Measurements from ENCODE around the gene SMCO4.

SMCO4 gene

DNA sequence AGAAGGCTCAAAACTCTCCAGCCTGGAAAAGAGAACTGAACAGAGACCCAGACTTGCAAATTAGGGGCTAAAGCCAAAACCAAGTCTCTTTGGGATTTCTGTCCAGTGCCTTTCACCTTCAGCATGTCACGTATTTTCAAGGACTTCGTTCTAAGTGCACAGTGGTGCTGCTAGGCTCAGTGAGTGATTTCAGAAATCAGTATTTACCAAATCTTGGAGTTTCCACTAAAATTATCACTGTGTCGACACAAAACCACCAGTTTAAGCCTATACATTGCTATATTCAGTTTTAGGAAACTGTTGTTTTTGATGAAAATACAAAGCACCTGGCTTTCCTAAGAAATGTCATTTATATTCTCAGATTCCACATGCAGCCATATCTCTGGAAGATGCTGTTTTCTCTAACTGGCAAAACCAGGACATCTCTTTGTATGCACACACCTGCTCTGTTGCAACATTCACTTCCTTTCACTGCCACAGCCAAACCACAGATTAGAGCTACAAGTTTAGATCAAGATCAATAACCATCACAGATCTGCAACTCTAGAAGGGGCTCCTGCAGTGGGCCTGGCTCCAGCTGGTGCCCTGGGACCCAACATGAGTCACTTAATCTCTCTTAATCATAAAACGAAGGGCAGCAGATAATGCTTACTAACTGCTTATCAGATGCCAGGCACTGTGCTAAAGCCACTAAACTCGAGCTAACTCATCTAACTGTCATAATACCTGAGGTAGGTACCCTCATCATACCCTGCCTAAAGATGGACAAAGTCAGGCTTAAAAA, 22.3 kb downstream of the SMCO4 start:
- TF ChIP-seq, protein P1, sequence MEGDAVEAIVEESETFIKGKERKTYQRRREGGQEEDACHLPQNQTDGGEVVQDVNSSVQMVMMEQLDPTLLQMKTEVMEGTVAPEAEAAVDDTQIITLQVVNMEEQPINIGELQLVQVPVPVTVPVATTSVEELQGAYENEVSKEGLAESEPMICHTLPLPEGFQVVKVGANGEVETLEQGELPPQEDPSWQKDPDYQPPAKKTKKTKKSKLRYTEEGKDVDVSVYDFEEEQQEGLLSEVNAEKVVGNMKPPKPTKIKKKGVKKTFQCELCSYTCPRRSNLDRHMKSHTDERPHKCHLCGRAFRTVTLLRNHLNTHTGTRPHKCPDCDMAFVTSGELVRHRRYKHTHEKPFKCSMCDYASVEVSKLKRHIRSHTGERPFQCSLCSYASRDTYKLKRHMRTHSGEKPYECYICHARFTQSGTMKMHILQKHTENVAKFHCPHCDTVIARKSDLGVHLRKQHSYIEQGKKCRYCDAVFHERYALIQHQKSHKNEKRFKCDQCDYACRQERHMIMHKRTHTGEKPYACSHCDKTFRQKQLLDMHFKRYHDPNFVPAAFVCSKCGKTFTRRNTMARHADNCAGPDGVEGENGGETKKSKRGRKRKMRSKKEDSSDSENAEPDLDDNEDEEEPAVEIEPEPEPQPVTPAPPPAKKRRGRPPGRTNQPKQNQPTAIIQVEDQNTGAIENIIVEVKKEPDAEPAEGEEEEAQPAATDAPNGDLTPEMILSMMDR (IDR thresholded peaks at IDR 0.05; ENCODE audit: insufficient read depth, low read length, missing control alignments), result no peak
- POLR2A ChIA-PET, result interaction anchor here (0.7 kb wide), 1 partner anchor 9 kb away, joined by 3 read pairs; no protein-coding TSS in a partner anchor
- DNase-seq (ENCODE audit: low read depth, low spot score), result no peak
- CTCF ChIA-PET, result no interaction called here
- no peak overlapping the region for H3K4me3 ChIP-seq (ENCODE audit: low read depth, low read length)

DNA sequence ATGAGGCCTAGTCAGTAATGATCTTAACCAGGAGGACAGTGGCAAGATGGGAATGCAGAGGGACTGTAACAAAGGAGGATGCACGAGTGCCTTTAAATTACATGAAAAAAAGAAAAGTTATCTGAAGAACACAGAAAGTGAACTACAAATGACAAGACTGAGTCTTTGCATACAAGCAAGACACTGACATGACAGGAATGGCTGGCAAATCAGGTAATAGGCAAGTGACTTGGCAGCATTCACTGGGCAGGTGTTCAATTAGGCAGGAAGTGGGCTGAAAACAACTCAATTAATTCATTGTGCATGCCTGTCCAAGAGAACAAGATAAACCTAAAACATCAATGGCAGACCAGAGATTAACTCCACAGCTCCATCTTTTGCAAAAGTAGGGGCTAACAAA, 24.0 kb downstream of the SMCO4 start:
- DNase-seq (ENCODE audit: low read depth, low spot score), result no peak
- ChIA-PET POLR2A (no interaction called here), CTCF (no interaction called here)
- no peak overlapping the region for H3K4me3 ChIP-seq (ENCODE audit: low read depth, low read length)
- TF ChIP-seq, protein P1 (IDR thresholded peaks at IDR 0.05; ENCODE audit: insufficient read depth, low read length, missing control alignments), result no peak

DNA sequence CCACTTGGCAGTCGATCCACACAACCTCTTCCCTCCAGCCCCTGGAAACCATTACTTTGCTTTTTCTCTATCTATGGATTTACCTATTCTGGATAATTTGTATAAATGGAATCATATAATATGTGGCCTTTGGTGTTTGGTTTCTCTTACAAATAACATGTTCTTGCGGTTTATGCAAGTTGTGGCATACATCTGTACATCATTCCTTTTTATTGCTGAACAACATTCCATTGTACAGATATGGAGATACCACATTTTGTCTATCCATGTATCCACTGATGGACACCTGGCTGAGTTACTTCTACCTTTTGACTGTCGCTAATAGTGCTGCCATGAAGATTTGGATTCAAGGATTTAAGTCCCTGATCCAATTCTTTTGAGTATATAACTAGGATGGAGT, 25.1 kb downstream of the SMCO4 start:
- DNase-seq (ENCODE audit: low read depth, low spot score), result no peak
- CTCF ChIA-PET, result no interaction called here

DNA sequence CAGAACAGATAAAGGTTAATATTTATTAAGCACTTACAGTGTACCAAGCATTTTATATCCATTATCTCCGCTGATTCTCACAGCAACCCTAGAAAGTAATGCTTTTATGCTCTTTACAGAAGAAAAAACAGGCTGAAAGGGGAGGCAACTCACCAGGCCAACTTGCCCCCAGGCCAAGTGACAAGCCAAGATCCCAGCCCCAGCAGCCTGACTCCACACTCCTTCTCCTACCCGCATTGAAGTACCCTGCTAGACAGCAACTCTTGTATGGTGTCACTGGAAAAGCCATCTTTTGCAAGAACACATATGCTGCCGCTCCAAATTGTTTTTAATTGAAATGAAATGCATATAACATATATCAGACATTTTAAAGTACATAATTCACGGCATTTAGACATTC, 25.6 kb downstream of the SMCO4 start:
- POLR2A ChIA-PET, result no interaction called here
- CTCF ChIA-PET, result no interaction called here
- TF ChIP-seq, protein P1 (IDR thresholded peaks at IDR 0.05; ENCODE audit: insufficient read depth, low read length, missing control alignments), result no peak

More for the DNA sequence above, 25.1 kb downstream of the SMCO4 start:
- no peak overlapping the region for H3K4me3 ChIP-seq (ENCODE audit: low read depth, low read length)
- TF ChIP-seq, protein P1 (IDR thresholded peaks at IDR 0.05; ENCODE audit: insufficient read depth, low read length, missing control alignments), result no peak
- POLR2A ChIA-PET, result no interaction called here

DNA sequence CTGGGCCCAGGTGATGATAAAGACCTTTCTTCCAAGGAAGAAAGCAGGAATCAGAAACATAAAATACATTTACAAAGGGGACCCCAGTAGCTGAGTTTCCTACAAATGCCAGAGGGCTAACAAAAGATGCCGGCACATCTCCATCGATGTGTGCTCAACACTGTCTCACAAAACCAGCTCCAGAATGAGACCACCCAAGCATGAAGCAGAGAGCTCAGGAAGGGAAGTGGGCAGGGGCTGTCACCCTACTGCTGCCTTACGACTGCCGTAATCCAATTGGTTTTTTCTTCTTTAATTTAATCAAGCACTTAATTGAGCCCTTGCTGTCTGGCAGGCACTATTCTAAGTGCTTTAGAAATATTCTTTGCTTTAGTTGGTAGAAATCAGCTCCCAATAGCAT, 26.1 kb downstream of the SMCO4 start:
- ChIA-PET CTCF (no interaction called here), POLR2A (no interaction called here)
- H3K4me3 ChIP-seq (ENCODE audit: low read depth, low read length), result no peak overlapping the region
- no peak for DNase-seq (ENCODE audit: low read depth, low spot score)
- TF ChIP-seq, protein P1 (IDR thresholded peaks at IDR 0.05; ENCODE audit: insufficient read depth, low read length, missing control alignments), result no peak

More for the DNA sequence above, 25.6 kb downstream of the SMCO4 start:
- no peak for DNase-seq (ENCODE audit: low read depth, low spot score)
- no peak overlapping the region for H3K4me3 ChIP-seq (ENCODE audit: low read depth, low read length)

DNA sequence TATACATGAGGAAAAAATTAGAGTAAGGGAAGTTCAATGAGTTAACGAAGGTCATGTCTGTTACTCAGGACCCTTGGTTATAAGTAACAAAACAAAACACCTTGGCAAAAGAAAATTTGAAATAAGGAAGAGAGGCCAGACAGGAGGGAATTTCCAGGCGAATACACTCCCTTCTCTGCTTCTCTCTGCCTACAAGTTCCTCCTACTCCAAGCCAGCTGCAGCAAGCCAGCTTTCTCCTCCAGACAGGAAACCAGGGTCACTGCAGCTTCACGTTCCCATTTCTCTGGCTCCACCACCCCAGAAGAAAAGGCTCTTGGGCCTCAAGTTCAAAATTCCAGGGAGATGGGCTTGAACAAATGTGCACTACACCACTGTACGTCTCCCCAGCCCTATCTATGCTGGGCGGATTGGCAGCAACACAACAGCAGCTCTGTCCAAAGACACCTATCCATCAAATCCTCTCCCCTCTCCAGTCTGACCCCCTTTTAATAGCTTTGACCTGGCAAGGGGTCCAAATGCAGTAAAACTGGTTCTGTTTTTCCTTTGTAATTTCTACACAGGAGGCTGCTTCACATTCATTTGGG, 27.7 kb downstream of the SMCO4 start:
- H3K4me3 ChIP-seq (ENCODE audit: low read depth, low read length), result no peak overlapping the region
- TF ChIP-seq, protein P1 (IDR thresholded peaks at IDR 0.05; ENCODE audit: insufficient read depth, low read length, missing control alignments), result no peak
- ChIA-PET CTCF (interaction anchor here (0.7 kb wide), 1 partner anchor 27 kb away, joined by 3 read pairs; no protein-coding TSS in a partner anchor), POLR2A (no interaction called here)
- no peak for DNase-seq (ENCODE audit: low read depth, low spot score)

All from AG04449 (cell line).